RWPE2 (cell line): Measurements from ENCODE around the gene LRCH1.

Experiments used
- ATAC-seq: fragments of 200-7000 bp; cut with Tn5 transposase; 3 replicates; pipeline ENCODE4 v1.9.1; 2021; ENCODE audit warnings: low read depth
- DNase-seq: peaks from one replicate; pipeline ENCODE4 v3.0.0-alpha.2; 2020; ENCODE audit warnings: low spot score
- H3K27ac ChIP-seq: fragments of 450-650 bp; 2 replicates; pipeline ENCODE4 v1.5.1; 2017; ENCODE audit warnings: mild to moderate bottlenecking; ENCODE audit not compliant: poor library complexity, severe bottlenecking
- H3K27me3 ChIP-seq: fragments of 250-450 bp; sonication (Bioruptor Pico); 2 replicates; pipeline ENCODE4 v1.5.1; 2021; ENCODE audit warnings: mild to moderate bottlenecking, moderate library complexity; ENCODE audit not compliant: insufficient read depth, poor library complexity, severe bottlenecking
- H3K36me3 ChIP-seq: fragments of 250-450 bp; sonication (Bioruptor Pico); 2 replicates; pipeline ENCODE4 v1.5.1; 2020; ENCODE audit warnings: low read depth, mild to moderate bottlenecking, moderate library complexity
- H3K4me1 ChIP-seq: fragments of 250-450 bp; sonication (Bioruptor Pico); 2 replicates; pipeline ENCODE4 v1.5.1; 2021; ENCODE audit warnings: mild to moderate bottlenecking, moderate library complexity; ENCODE audit not compliant: insufficient read depth, poor library complexity, severe bottlenecking
- H3K4me3 ChIP-seq: fragments of 250-450 bp; sonication (Bioruptor Pico); 2 replicates; pipeline ENCODE4 v1.5.1; 2021; ENCODE audit warnings: mild to moderate bottlenecking, moderate library complexity; ENCODE audit not compliant: severe bottlenecking
- H3K9me3 ChIP-seq: fragments of 250-450 bp; sonication (Bioruptor Pico); 2 replicates; pipeline ENCODE4 v1.5.1; 2021; ENCODE audit warnings: mild to moderate bottlenecking, moderate library complexity; ENCODE audit not compliant: severe bottlenecking
- TF ChIP-seq, protein P1 (sequence below): fragments of 450-650 bp; IDR thresholded peaks from one replicate; pipeline ENCODE4 v1.5.1; 2017; ENCODE audit warnings: mild to moderate bottlenecking, moderate library complexity; ENCODE audit not compliant: poor library complexity, severe bottlenecking

The LRCH1 gene

DNA sequence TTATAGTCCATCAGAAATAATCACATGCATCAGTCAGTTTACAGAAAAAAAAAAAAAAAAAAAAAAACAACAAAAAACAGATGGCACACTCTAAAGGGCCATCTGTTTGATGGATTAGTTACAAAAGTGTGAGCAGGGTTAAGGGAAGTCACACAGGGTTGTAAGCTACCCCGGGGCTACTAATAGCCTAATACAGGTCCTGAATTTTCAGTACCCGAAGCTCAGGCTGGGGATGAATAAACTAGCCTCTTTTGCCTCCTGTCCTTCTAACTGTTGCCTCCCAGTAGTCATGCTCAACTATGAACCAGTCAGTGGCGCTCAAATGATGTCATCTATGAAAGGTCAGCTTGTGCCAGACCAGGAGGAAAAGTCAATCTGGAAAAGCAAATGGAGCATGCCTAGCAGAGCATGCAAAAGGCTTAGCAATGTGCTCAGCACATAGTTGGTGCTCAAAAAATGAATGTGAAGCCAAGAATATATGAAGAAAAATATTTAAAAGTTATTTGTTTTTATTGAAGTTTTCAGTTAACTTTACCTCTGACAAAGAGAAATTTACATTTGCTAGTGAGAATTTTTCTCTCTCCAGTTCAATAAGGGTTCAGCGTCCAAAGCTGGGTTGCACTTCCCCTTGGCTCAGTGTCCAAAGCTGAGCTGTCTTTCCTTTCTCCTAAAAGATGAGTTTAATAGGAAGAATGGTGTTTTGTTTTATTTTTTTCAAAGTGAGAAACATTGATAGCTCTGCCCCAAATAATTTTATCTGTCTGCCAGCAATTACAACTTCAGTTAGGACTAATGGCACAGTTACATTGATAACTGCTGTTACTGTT, 30.8 kb upstream of the LRCH1 start:
- Histone ChIP-seq H3K27me3 (peaks cover 14% of the 10 kb centered on the region), H3K27ac (no peak overlapping the region), H3K4me1 (no peaks in the 10 kb centered on the region), H3K4me3 (no peak overlapping the region), H3K36me3 (no peaks in the 10 kb centered on the region), H3K9me3 (no peaks in the 10 kb centered on the region)
- no peak for ATAC-seq
- TF ChIP-seq, protein P1, sequence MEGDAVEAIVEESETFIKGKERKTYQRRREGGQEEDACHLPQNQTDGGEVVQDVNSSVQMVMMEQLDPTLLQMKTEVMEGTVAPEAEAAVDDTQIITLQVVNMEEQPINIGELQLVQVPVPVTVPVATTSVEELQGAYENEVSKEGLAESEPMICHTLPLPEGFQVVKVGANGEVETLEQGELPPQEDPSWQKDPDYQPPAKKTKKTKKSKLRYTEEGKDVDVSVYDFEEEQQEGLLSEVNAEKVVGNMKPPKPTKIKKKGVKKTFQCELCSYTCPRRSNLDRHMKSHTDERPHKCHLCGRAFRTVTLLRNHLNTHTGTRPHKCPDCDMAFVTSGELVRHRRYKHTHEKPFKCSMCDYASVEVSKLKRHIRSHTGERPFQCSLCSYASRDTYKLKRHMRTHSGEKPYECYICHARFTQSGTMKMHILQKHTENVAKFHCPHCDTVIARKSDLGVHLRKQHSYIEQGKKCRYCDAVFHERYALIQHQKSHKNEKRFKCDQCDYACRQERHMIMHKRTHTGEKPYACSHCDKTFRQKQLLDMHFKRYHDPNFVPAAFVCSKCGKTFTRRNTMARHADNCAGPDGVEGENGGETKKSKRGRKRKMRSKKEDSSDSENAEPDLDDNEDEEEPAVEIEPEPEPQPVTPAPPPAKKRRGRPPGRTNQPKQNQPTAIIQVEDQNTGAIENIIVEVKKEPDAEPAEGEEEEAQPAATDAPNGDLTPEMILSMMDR = no peak
- DNase-seq = no peak

DNA sequence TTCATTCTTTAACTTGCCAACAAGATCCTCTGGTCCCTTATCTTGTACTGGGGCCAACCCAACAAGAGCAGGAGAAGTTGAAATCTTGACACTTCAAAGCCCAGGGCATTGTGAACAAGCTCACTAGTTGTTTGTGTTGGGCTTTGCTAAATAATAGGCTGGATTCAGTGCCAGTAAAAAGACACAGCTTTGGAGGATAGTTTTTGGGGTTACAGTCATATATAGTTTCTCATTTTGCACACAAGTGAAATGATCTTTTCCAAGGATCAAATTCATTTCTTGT, 30.3 kb upstream of the LRCH1 start:
- Histone ChIP-seq H3K9me3 (no peaks in the 10 kb centered on the region), H3K4me3 (no peak overlapping the region), H3K36me3 (no peaks in the 10 kb centered on the region), H3K4me1 (no peaks in the 10 kb centered on the region), H3K27me3 (peaks cover 14% of the 10 kb centered on the region), H3K27ac (no peak overlapping the region)
- DNase-seq (no peak), ATAC-seq (no peak)
- TF ChIP-seq, protein P1 = no peak

DNA sequence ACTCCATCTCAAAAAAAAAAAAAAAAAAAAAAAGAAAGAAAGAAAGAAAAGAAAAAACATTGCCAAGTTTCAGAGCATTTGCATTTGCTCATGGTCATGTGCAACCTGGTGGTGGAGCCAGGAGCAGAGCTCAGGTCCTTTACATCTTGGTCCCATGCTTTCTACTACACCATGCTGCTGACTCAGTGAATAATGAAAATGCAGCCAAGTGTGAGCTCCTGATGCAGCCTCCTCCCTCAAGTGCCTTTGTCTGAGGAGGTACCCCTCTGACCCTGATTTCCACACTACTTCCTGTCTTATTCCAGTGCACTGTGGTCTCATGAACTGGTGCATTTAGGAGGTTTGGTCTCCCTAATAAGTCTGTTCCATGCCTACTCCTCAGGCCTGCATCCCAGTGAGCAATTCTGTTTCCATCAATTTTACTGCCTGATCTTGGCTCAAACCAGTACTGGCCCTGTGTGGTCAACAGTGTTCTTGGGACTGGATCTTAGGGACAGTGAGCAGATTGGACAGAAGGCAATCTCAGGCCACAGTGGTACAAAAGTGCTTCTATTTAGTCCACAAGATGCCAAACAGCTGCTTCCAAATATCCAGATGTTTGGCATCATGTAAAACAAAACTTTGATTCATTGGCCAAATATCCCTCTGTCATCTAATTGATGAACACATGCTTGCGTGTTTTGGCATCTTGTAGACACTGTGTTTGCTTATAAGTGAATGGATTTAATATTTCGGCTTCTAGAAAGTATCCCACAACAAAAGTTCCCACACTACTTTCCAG, 28.8 kb upstream of the LRCH1 start:
- Histone ChIP-seq H3K36me3 (no peaks in the 10 kb centered on the region), H3K27me3 (peaks cover 14% of the 10 kb centered on the region), H3K4me1 (no peaks in the 10 kb centered on the region), H3K27ac (no peak overlapping the region), H3K9me3 (no peaks in the 10 kb centered on the region), H3K4me3 (no peak overlapping the region)
- TF ChIP-seq, protein P1 = no peak
- no peak for ATAC-seq
- DNase-seq = no peak

DNA sequence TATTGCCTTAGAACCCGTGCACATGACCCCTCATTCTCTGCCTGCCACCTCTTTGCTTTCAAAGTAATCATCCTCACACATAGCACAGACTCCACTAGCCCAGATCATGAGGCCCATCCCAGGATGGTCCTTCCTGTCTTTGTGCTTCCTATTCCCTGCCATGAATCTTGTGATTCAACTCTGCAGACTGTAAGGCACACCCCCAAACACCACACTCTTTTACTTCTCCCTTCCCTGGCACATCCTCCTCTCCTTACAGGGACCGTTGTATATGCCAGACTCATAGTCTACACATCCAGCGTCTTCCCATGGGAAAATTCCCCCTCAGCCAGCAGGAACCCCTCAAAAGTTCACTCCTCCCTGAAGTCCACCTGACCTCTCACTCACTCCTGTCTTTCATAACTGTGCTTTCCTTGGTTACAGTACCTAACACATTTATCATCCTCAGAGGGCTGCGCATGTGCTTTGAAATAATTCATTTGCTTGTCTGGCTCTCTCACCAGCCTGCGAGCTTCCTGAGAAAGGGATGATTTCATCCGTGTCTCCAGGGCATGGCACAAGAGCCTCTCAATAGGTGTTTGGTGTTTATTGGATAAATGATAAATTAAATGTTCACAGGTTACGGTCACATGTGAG, 26.8 kb upstream of the LRCH1 start:
- TF ChIP-seq, protein P1 = no peak
- Histone ChIP-seq H3K27ac (no peak overlapping the region), H3K36me3 (no peaks in the 10 kb centered on the region), H3K27me3 (peaks cover 14% of the 10 kb centered on the region), H3K4me1 (no peaks in the 10 kb centered on the region), H3K4me3 (no peak overlapping the region), H3K9me3 (no peaks in the 10 kb centered on the region)
- ATAC-seq (no peak), DNase-seq (no peak)

DNA sequence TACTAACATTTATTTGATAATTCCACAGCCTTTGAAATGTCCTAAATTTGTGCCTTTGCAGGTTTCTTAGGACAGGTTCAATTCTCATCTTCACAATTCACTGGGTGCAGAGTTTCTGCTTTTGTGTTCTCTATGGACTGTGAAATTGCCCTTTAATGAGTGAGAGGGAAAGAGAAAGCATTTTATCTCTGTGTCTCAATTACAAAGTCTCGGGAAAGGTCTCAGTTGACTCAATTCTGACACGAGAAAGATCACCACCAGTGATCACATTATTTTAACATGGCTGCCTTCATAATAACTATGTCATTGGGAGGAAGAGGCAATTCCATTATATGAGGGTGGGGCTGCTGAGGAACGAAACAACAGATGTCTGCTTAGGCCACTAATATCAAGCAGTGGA, 26.2 kb upstream of the LRCH1 start:
- Histone ChIP-seq H3K36me3 (no peaks in the 10 kb centered on the region), H3K4me3 (no peak overlapping the region), H3K9me3 (no peaks in the 10 kb centered on the region), H3K27ac (no peak overlapping the region), H3K4me1 (no peaks in the 10 kb centered on the region), H3K27me3 (peaks cover 14% of the 10 kb centered on the region)
- DNase-seq = no peak
- TF ChIP-seq, protein P1 = no peak
- no peak for ATAC-seq
